Stimulated activated CD4-positive, alpha-beta T cell treated with anti-CD3 and anti-CD28 coated beads, Interleukin-12 subunit alpha, Interleukin-12 subunit beta, amount 100 ng/mL, for 24 hours (primary cell): Measurements from ENCODE around the gene FHOD3.
"Not testable (repeated sequence)": the region's sequence is repeated elsewhere in the genome, so short reads cannot be mapped to it uniquely, and the experiment has no call there.

ENCODE experiments used
- DNase-seq, 2 experiments: peaks; one replicate each; pipeline ENCODE4 v3.0.0-alpha.2; 2020; ENCODE audit warnings: low read depth in 2 of 2

The FHOD3 gene

DNA sequence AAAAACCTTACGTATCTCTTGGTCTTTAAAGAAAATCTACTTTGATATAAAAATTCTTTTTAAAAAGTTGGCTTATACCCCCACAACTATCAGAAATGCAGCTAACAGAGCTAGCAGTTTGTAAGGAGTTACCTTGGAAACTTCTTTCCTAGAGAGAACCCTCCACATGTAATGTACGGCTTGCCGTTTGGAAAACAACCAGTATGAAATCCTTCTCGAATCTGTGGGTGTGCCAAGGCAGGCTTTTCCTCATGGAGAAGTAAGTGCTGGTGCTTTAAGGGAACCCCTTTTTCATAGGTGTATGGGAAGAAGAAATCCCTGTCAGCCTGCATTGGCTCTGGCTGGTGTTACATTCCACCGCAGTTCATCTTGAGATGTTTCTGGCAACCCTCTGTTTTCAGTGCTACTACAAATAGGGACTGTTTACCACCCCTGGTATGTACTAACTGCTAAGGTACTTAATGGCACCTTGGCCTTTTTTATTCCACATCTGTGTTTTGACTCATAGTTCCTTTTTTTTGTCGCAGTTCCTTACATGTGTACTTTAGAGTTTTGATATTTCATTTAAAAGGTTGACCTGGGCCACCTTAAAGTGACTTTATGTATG lies 248.4 kb downstream of the FHOD3 start:
- no peak for DNase-seq

DNA sequence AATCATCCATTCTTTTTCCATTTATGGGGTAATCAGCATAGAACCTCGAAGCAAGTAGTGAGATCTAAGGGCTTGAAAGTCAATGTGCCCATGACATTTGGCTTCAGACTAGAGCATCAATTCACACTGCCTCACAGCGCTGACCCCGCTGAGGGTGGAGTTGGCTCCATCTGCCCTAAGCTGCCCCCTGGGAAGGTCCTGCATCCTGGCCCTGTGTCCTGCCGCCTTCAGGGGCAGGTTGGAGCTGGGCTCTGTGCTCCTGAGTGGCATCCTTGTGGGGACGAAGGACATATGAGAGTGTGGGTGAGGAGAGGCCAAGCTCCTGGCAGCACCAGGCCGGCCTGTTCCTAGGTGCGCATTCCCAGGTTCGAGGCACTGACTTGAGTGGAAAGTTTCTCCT lies 249.4 kb downstream of the FHOD3 start:
- DNase-seq: no peak

GRCh38 chr18:36547544-36547943 lies 250.0 kb downstream of the FHOD3 start:
- no peak for DNase-seq

DNA sequence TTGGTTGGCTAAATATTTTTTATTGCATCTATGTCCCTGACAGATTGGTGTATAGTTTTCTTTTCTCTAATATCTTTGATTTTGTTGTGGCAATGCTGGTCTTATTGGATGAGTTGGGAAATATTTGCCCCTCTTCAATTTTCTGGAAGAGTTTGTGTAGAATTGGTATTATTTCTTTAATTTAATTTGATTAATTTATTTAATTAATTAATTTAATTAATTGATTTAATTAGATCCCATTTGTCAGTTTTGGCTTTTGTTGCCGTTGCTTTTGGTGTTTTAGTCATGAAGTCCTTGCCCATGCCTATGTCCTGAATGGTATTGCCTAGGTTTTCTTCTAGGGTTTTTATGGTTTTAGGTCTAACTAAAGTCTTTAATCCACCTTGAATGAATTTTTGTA lies 253.8 kb downstream of the FHOD3 start:
- DNase-seq: not testable (repeated sequence)

GRCh38 chr18:36558234-36558633 lies 260.7 kb downstream of the FHOD3 start:
- DNase-seq: no peak

GRCh38 chr18:36559149-36559857 lies 261.8 kb downstream of the FHOD3 start:
- DNase-seq: no peak

DNA sequence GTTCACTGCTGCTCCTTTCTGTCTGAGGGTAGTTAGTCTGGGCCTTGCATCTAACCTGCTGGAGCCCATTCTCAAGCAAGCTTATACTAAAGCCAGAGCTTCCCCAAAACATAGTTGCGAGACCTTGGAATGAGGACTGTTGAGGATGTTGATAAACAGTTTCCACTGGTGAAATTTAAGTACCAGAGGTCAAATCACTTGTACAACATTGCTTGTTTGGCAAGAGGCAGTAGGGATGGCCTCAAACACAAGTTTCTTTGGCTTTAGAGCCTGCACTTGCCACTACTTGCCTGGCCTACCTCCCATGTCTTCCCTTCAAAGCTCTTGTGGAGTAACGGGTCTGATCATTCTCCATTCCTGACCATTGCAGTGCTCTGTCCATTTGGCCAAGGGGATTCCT lies 262.7 kb downstream of the FHOD3 start:
- no peak for DNase-seq

DNA sequence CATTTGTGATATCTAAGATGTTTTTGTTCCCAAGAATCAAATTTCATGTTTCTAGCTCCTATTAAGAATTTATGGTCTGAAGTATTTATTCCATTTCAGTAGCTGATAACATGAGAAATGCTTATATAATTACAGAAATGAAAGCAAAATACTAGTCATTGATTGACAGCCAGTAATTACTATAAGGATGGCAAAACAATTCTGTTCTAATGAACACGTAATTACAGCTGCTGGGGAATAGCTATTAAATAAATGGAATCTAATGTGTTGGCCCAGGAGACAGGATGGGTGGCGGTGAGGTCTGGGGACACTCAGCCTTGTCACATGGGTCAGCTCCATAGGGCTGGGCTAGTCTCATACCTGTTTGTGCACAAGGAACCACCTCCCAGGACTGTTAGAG lies 263.5 kb downstream of the FHOD3 start:
- DNase-seq: no peak

- DNase-seq: no peak
Observed at GRCh38 chr18:36564841-36565240, 267.3 kb downstream of the FHOD3 start.

DNA sequence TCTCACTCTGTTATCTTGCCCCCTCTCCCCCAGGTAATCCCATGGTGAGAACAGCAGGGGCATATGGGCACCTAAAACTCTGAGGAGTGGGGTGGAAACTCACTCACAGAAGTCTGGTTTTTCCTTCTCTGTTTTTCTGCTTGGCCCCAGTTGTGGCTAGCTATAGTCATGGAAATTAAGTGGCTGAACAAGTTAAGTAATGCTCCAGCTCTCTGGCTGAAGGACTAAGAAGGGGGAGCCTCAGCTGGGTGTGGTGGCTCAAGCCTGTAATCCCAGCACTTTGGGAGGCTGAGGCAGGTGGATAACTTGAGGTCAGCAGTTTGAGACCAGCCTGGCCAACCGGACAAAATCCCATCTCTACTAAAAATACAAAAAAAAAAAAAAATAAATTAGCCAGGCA lies 270.3 kb downstream of the FHOD3 start:
- DNase-seq: no peak

DNA sequence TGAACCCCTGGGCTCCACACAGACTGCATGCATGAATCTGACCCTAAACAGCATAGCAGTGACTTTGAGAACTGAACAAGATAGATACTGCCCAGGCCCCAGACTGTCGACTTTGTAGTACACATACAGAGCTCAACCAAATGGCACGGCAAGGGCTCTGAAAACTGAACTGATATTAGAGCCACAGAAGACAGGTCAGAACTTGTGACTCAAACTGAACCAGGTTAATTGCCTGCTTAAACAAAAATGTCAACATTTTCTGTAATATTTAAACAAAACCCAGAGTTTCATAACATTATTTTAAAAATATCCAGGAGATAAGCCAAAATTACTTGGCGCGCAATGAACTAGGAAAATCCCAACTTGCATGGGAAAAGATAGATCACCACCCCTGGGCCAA lies 271.0 kb downstream of the FHOD3 start:
- DNase-seq: no peak

DNA sequence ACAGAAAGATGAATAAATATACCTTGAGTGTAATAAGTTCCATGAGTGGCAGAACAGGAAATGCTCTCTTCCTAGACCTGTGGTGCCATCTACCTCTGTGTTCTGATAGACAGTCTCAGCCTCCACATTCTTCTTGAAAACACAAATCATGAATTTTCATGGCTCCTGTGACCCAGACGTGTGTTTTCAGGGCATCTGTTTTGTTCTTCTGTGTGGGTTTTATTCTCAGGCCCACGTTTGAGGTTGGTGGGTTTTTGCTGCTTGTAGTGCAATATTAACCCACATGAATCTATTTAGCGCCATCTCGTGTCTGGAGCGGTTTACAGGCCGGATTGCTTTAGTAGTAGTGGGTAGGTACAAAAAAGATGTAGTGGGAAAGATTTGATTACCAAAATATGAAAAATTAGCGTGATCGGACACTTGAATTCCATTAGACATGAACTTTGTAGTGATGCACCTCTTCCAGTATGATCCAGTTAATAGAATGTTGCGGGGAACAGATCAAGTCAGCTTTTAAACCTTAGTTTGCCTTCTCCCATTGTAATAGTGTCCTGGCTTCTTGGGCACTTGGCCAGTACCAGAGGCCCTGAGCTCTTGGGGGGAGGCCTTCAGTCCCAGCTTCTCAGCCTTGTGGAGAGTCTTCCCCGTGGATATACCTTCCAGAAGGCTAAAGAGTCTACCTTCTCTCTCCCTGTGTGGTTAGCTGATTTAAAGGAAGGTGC lies 274.8 kb downstream of the FHOD3 start:
- no peak for DNase-seq

DNA sequence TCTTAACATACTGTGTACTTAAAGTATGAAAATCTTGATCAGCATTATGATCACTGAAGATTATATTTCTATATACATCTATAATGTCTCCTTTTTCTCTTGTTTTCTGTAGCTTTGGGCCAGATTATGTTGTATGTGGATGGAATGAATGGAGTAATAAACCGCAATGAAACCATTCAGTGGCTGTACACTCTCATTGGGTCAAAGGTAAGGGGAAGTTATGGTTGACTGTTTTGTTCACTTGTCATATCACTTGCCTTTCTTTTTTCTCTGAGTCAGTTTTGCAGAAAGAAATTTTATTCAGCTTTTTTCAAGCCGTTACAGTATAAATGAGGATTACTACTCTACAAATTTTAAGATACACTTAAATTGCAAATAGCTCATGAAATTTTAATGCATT lies 278.8 kb downstream of the FHOD3 start:
- DNase-seq: no peak

DNA sequence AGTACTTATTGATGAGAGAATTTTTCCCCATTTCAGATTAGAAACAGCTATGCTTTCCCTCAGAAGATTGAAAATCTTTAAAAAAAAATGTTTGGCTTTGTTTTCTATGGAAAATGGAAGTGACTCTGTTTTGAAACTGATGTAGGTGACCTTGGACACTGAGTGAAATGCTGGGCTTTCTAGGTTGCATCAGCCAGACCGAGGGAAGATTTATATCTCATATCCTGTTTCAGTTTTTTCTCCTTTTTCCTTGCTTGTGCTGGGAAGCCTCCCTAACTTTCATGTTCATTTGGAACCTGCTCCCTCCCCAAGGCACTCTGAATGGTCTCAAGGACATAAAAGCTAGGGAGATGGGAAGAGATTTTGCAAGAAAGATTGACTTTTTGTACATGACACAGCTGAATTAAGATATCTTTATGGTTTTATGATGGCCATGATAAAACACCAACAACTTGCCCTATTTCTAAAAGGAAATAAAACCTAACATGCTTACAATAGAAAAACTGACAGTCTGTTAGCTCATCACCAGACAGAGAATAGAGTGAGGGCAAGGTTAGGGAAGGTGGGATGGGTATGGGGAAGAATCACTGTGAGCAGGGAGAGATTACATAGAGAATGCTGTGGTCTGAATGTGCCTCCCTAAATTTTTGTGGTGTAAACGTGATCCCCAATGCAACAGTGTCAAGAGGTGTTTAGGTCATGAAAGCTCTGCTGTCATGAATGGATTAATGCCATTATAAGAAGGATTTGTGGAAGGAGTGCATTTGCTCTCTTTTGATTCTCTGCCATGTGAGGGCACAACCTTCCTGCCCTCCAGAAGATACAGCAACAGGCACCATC lies 281.6 kb downstream of the FHOD3 start:
- no peak for DNase-seq

DNA sequence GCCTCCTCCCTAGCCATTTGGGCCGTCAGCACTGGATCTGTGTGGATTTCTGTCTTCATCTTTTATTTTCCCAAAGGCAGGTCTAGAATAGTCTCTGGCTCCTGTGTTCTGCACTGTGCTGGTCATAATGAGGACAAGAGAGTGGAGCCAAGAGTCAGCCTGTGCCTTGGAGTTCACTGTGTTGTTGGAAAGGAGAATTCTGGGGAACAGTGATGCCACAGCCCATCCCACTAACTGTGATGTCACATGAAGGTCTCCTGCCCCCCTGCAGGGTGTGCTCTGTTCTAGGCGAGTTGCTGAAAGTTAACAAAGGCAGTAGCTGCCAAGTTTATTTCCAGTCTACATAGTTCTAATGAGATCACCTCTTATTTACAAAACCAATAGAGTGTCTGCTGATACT lies 282.8 kb downstream of the FHOD3 start:
- no peak for DNase-seq

- no peak for DNase-seq
Observed at GRCh38 chr18:36580874-36581750, 283.6 kb downstream of the FHOD3 start.

DNA sequence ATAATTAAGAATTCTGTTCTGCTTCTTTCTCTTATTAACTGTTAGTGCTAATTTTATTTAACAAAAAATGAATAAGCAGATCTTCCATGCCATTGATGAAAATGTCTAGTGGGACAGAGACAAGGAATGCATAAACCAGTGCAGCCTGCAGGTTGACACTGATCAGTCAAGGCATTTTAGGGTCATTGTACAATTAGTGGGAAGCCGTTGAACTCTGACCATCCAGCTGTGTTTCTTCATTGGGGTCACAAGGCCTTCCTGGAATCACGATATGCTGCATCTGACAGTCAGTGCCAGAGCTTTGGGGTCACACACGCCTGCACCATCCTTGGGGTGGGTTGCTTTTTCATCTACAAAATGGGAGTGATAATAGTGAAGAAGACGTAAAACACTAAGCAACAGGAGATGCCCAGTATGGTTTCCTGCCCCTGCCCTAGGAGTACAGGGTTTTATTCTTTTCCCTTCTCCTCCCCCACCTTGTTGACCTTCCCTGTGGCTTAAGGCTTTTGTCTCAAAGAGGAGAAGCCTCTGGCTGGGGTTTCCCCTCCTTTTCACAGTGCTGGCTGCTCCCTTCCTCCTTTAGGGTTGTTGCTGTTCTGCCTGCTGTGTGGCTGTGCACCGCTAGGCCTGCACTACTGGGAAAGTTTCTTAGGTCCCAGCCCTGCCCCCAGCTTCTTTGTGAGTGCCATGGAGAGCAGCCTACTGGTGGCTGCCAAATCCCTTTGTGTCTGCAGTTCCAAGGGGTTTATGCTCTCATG lies 285.7 kb downstream of the FHOD3 start:
- no peak for DNase-seq

- no peak for DNase-seq
Observed at GRCh38 chr18:36589857-36590543, 292.5 kb downstream of the FHOD3 start.

DNA sequence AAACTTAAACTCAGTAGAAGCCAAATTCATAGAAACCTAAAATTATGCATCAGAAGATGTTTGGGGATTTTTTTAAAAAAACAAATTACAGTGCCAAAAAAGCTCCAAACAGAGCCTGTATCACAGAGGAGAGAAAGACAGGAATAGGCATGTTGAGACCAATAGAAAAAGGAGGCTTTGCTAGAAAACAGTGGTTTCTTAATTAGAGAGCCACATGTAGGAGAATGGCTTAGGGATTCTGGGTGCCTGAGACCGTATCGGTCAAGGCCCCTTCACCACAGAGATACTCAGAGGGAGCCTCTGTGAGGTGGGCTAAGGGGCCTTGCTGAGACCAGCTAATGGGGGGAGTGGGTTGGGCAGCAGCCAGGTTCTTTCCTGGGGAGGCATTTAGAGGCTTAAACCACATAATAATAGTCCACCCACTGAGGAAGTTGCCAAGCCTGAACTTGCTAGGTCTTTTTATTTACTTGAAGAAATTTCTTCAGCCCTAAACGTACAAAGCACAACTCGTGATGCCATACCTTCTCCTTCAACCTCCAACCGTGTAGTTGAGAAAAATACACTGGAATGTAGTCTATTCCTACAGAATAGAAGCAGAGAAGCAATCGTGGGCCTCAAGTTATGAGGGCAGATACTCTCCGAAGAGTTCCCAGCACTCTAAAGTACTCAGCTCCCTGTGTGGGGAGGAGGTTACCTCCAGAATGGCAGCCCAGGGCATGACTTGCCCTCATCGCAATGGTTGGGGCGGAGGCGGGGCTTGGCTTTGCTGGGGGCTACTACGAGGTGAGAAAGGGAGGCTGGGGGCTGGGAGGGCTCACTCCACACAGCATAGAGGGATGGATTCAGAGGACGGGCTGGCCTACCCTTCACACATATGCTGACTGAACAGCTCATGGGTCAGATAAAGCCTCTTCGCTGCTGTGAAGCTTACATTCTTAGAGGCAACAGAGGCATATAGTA lies 293.4 kb downstream of the FHOD3 start:
- DNase-seq: no peak
